MG63 (cell line): Measurements from ENCODE around the gene MEDAG. TPM values are rescaled to one million over a fixed set of nuclear protein-coding genes. Genes with fewer than 3 reads are reported as not detected.

ENCODE experiments used
- DNase-seq: peaks from one replicate; pipeline ENCODE4 v3.0.0-alpha.2; 2020
- H3K27me3 ChIP-seq: fragments of 250-450 bp; sonication (Bioruptor Pico); 2 replicates; pipeline ENCODE4 v1.5.1; 2020; ENCODE audit warnings: mild to moderate bottlenecking, moderate library complexity
- H3K36me3 ChIP-seq: fragments of 250-450 bp; sonication (Bioruptor Pico); 2 replicates; pipeline ENCODE4 v1.5.1; 2020; ENCODE audit warnings: mild to moderate bottlenecking, moderate library complexity
- H3K4me3 ChIP-seq: fragments of 250-450 bp; sonication (Bioruptor Pico); 2 replicates; pipeline ENCODE4 v1.5.1; 2020; ENCODE audit warnings: mild to moderate bottlenecking, moderate library complexity
- H3K9me3 ChIP-seq: fragments of 250-450 bp; sonication (Bioruptor Pico); 2 replicates; pipeline ENCODE4 v1.5.1; 2020; ENCODE audit warnings: mild to moderate bottlenecking, moderate library complexity
- total RNA-seq: library from RNA; depleted of rRNA; stranded (reverse); fragments of >200 nt; shearing (Covaris generic); gene quantifications from 2 replicates; pipeline ENCODE4 v1.2.3, GENCODE V29; 2014; ENCODE audit warnings: low replicate concordance; rRNA removed

The MEDAG gene
- total RNA-seq, 1 experiment from 2014 or later = 1.1 TPM

GRCh38 chr13:30965380-30965779, 59.3 kb downstream of the MEDAG start:
- no peak for DNase-seq

GRCh38 chr13:30966101-30966500, 60.0 kb downstream of the MEDAG start:
- H3K4me3 ChIP-seq = no peak overlapping the region
- H3K27me3 ChIP-seq = no peaks in the 10 kb centered on the region
- DNase-seq = no peak
- no peaks in the 10 kb centered on the region for H3K9me3 ChIP-seq
- no peaks in the 10 kb centered on the region for H3K36me3 ChIP-seq

More at GRCh38 chr13:30965380-30965779, 59.3 kb downstream of the MEDAG start:
- H3K4me3 ChIP-seq = no peak overlapping the region
- H3K27me3 ChIP-seq = no peaks in the 10 kb centered on the region
- H3K36me3 ChIP-seq = no peaks in the 10 kb centered on the region
- no peaks in the 10 kb centered on the region for H3K9me3 ChIP-seq

- no peaks in the 10 kb centered on the region for H3K27me3 ChIP-seq
- H3K9me3 ChIP-seq = no peaks in the 10 kb centered on the region
- H3K36me3 ChIP-seq = no peaks in the 10 kb centered on the region
- no peak for DNase-seq
- H3K4me3 ChIP-seq = no peak overlapping the region
These were observed 62.8 kb downstream of the MEDAG start for GRCh38 chr13:30968846-30969245.

- Histone ChIP-seq H3K36me3 (no peaks in the 10 kb centered on the region), H3K4me3 (no peak overlapping the region), H3K27me3 (no peaks in the 10 kb centered on the region), H3K9me3 (no peaks in the 10 kb centered on the region)
- no peak for DNase-seq
These were observed 65.5 kb downstream of the MEDAG start for GRCh38 chr13:30971575-30971974.

- H3K36me3 ChIP-seq = no peaks in the 10 kb centered on the region
- H3K4me3 ChIP-seq = no peak overlapping the region
- no peaks in the 10 kb centered on the region for H3K27me3 ChIP-seq
- H3K9me3 ChIP-seq = no peaks in the 10 kb centered on the region
- no peak for DNase-seq
These were observed 66.9 kb downstream of the MEDAG start for GRCh38 chr13:30972888-30973377.

GRCh38 chr13:30974350-30974749, 68.3 kb downstream of the MEDAG start:
- H3K27me3 ChIP-seq = no peaks in the 10 kb centered on the region
- no peak overlapping the region for H3K4me3 ChIP-seq
- H3K9me3 ChIP-seq = 0 out of 2 replicates have a peak, but pooled peaks cover 2% of the 10 kb centered on the region
- DNase-seq = no peak
- no peaks in the 10 kb centered on the region for H3K36me3 ChIP-seq

Other genes starting within 250 kb of the MEDAG start
- gene ALOX5AP, start 170.7 kb upstream of the MEDAG start, total RNA-seq = not detected in 2 replicates
- gene TEX26, start 26.4 kb downstream of the MEDAG start, total RNA-seq = not detected in 2 replicates